ENCODE data around the gene ACACA. TPM values are rescaled to one million over a fixed set of nuclear protein-coding genes. Genes with fewer than 3 reads are reported as not detected.

Gene ACACA
- total and polyA plus RNA-seq, 2 experiments from 2014 or later: 59.6 to 164 TPM

DNA sequence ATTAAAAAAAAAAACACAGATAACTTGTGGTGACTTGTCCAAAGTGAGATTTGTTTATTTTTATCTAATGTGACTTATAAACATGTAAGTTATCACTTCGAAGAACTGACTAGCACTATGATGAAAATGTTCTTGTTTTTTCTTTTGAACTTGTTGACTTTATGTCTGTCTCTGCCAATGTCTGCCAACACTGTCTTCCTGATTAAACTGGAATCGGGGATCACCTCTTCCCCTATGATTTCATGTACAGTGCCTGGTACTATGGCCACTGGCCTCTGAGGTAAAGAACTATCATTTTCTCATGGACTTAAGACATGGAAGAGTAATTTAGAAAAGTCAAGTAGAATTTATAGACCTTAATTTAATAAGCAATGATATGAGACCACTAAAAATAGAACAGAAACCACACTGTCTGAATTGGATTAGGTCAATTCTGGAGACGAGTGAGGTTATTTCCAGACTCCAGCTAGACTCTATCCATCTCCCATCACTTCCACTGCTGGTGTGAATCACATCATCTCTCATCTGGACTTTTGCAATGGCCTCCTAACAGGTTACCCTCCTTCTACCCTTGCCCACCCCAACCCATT lies 22.0 kb downstream of the ACACA start:
- H3K4me1 Mint-ChIP-seq: peaks cover 3% of the 10 kb centered on the region; the same call in 2 of the 3 replicates
- H3K27me3 Mint-ChIP-seq (ENCODE audit: insufficient read depth, low read depth, poor library complexity): peaks cover 9% of the 10 kb centered on the region
- TF ChIP-seq, protein P1, sequence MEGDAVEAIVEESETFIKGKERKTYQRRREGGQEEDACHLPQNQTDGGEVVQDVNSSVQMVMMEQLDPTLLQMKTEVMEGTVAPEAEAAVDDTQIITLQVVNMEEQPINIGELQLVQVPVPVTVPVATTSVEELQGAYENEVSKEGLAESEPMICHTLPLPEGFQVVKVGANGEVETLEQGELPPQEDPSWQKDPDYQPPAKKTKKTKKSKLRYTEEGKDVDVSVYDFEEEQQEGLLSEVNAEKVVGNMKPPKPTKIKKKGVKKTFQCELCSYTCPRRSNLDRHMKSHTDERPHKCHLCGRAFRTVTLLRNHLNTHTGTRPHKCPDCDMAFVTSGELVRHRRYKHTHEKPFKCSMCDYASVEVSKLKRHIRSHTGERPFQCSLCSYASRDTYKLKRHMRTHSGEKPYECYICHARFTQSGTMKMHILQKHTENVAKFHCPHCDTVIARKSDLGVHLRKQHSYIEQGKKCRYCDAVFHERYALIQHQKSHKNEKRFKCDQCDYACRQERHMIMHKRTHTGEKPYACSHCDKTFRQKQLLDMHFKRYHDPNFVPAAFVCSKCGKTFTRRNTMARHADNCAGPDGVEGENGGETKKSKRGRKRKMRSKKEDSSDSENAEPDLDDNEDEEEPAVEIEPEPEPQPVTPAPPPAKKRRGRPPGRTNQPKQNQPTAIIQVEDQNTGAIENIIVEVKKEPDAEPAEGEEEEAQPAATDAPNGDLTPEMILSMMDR (conservative IDR thresholded peaks at IDR 0.05; ENCODE audit: low read depth in 2 of 2): no peak
- no peak overlapping the region for H3K27ac Mint-ChIP-seq
- Histone ChIP-seq H3K4me3 (no peak overlapping the region), H4K20me1 (replicated peaks; ENCODE audit: insufficient read depth) (no peaks in the 10 kb centered on the region), H3K79me2 (replicated peaks; ENCODE audit: insufficient read depth) (no peaks in the 10 kb centered on the region), H2AFZ (no peak overlapping the region), H3K4me1 (ENCODE audit: insufficient read depth) (no peaks in the 10 kb centered on the region; the same call in 1 of the 2 replicates), H3F3A (replicated peaks; ENCODE audit: low read depth) (no peaks in the 10 kb centered on the region), H3K4me2 (no peak overlapping the region), H3K9me2 (ENCODE audit: insufficient read depth) (no peaks in the 10 kb centered on the region), H3K27ac (ENCODE audit: low read depth) (no peak overlapping the region), H3K27me3 (ENCODE audit: insufficient read depth) (no peaks in the 10 kb centered on the region), H3K36me3 (ENCODE audit: insufficient read depth) (no peaks in the 10 kb centered on the region)
- ATAC-seq (no peak), DNase-seq (ENCODE audit: low spot score) (no peak)
- no peaks in the 10 kb centered on the region for H3K9me3 Mint-ChIP-seq
- no peak overlapping the region for H3K4me3 Mint-ChIP-seq
- H3K36me3 Mint-ChIP-seq (ENCODE audit: low read depth): no peaks in the 10 kb centered on the region

GRCh38 chr17:37382056-37382455 lies 24.6 kb downstream of the ACACA start:
- H3F3A ChIP-seq (replicated peaks; ENCODE audit: low read depth): no peaks in the 10 kb centered on the region
- DNase-seq (ENCODE audit: low spot score) (no peak), ATAC-seq (no peak)
- Mint-ChIP-seq H3K9me3 (no peaks in the 10 kb centered on the region), H3K27ac (no peak overlapping the region), H3K27me3 (ENCODE audit: insufficient read depth, low read depth, poor library complexity) (peaks cover 4% of the 10 kb centered on the region), H3K4me1 (no peaks in the 10 kb centered on the region), H3K36me3 (ENCODE audit: low read depth) (no peaks in the 10 kb centered on the region), H3K4me3 (no peak overlapping the region)
- H3K27ac ChIP-seq (ENCODE audit: low read depth): no peak overlapping the region
- no peak overlapping the region for H2AFZ ChIP-seq
- no peaks in the 10 kb centered on the region for H4K20me1 ChIP-seq (replicated peaks; ENCODE audit: insufficient read depth)
- H3K36me3 ChIP-seq (ENCODE audit: insufficient read depth): no peaks in the 10 kb centered on the region
- no peaks in the 10 kb centered on the region for H3K79me2 ChIP-seq (replicated peaks; ENCODE audit: insufficient read depth)
- no peaks in the 10 kb centered on the region for H3K27me3 ChIP-seq (ENCODE audit: insufficient read depth)
- no peaks in the 10 kb centered on the region for H3K9me2 ChIP-seq (ENCODE audit: insufficient read depth)
- H3K4me3 ChIP-seq: no peak overlapping the region
- H3K4me1 ChIP-seq (ENCODE audit: insufficient read depth): no peaks in the 10 kb centered on the region
- no peak overlapping the region for H3K4me2 ChIP-seq
- no peak for TF ChIP-seq REST (IDR thresholded peaks at IDR 0.05; ENCODE audit: unreplicated experiment)
- no peak for TF ChIP-seq EZH2phosphoT487 (IDR thresholded peaks at IDR 0.05; ENCODE audit: unreplicated experiment)
- TF ChIP-seq NANOG (IDR thresholded peaks at IDR 0.05; ENCODE audit: borderline replicate concordance): no peak
- no peak for TF ChIP-seq ETS1 (IDR thresholded peaks at IDR 0.05)
- TF ChIP-seq JUNB (IDR thresholded peaks at IDR 0.05; ENCODE audit: unreplicated experiment): no peak
- no peak for TF ChIP-seq ZNF331 (CRISPR knock-in tag; IDR thresholded peaks at IDR 0.05; ENCODE audit: low read depth)
- TF ChIP-seq ZNF114 (CRISPR knock-in tag; IDR thresholded peaks at IDR 0.05): no peak
- no peak for TF ChIP-seq ZNF462 (CRISPR knock-in tag; IDR thresholded peaks at IDR 0.05)

Data from GM23338 (cell line).